GM18909 (cell line): Measurements from ENCODE around the gene PDE10A.

ENCODE experiments used
- ATAC-seq: cut with Tn5 transposase; IDR thresholded peaks from one replicate; pipeline ENCODE4 v1.9.1; 2021; ENCODE audit warnings: mild to moderate bottlenecking; ENCODE audit not compliant: unreplicated experiment, poor library complexity

Gene PDE10A

DNA sequence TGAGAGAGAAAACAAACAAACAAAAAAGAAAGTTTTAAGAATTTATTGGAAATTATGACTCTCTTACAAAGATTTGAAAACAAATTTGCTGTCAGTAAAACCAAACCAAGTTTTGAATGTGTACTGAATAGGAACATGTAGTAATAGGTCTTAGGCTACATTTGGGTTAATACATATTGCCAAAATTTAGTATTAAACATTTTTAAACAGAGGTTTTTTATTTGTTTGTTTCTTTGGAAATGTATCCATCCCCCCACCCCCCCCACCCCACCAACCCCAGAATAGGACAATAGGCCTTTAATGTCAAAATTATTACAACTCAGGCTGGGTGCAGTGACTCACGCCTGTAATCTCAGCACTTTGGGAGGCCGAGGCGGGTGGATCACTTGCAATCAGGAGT lies 356.1 kb downstream of the PDE10A start:
- no peak for ATAC-seq

DNA sequence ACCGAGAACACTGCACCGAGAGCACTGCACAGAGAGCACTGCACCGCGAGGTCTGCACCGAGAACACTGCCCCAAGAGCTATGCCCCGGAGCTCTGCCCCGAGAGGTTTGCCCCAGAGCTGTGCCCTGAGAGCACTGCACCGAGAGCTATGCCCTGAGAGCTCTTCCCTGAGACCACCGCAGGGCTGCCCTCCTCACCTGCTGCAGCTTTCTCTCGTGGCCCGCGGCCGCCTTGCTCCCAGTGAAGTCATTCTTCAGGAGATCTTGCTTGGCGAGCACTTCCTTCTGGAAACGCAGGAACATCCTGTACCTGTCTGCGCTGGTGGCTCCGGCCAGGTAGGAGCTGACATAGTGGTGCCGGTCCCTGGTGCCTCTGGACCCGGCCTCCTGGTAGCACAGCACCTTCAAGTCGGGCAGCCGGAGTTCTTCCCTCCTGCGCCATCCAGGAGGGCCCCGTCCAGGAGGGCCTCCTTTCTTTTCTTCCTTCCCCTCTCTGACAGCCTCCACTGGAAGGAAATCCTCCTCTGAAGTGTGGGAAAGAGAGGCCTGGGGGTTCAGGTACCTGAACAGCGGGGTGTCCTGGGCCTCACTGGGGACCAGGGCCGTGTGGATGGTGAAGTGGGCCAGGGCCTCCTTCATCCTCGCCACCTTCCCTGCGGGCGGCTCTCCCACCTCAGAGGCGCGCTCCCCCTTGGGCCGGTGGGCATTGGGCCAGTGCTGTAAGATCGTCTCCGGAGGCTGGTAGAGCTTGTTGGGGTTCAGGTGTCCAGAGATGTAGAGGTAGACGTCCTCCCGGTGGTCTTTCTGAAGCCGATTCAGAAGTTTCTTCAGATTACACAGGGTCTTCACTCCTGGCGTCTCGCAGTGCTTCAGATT lies 361.4 kb downstream of the PDE10A start:
- no peak for ATAC-seq

DNA sequence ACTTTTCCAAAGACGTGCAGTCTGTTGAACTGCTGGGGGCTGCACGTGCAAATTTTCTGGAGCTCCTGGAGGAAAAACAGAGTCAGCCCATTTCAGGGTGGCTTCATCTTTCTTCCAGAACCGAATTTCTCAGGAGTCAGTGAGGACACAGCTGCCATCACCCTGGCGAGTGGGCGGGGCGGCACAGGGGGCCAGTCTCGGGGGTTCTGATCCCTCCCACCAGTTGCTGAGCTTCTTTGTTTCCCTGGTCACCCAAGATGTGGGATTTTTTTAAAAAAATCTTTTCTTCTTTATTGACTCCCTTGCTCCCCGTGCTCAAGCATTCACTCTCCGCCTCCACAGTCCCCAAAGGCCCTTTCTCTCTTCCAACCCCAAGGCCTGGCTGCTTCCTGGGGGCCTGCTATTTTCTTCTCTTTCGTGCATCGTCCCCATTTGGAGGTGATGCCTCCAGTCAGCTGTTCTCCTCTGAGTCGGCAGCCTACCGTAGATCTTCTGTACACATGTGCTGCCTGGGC lies 362.6 kb downstream of the PDE10A start:
- no peak for ATAC-seq

DNA sequence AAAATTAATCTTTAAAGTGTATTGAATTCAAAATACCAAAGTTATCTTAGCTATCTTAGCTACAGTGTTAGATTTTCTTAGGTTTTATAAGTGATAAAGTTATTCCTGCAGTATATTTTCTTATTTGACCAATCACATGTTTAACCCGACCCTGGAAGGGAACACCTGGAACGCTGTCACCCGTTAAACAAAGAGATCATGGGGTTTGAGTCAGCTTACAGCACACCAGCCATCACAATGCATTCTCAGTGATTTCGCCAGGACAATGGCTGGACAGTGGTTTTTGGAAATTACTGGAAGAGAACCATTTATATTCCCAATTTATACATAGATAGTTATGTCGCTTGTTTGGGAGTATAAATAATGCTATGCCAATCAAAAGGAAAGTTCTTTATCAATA lies 364.2 kb downstream of the PDE10A start:
- no peak for ATAC-seq

DNA sequence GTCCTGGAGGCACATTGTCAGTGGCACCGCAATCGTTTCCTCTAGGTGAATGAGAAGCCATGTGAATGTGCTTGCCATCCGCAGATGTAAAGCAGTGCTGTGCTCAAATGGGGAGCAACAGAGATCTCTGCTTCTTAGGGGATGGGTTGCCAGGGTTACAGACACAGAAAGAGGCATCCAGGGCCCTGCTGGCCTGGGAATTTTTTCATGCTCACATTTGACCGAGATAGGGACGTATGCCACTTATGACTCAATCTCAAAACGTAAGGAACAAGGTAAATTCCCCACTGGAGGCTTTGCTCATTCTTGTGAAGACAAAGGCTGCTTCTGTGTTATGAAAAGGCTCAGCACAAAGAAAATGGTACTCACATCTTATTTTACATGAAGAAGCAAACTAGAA lies 364.6 kb downstream of the PDE10A start:
- ATAC-seq = no peak

DNA sequence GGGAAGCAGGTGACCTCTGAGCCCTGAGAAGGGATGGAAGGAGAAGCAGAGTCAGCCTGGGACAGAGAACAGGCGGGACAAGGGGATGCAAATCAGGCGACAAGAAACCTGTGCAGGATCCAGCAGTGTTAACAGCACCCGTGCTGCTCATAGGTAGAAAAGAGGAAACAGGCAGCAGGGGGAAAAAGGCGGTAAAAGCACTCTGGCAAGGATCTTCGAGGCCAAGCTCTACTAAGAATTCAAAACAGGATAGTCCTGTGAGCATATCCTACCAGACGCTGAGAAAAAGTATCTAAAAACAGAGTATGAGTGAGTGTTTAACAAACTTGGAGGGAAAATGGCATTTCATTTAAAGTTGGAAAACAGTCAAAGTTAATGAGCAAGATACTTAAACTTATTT lies 370.4 kb downstream of the PDE10A start:
- ATAC-seq = no peak
